IMR-90 (cell line): Measurements from ENCODE around the gene URI1. TPM values are rescaled to one million over a fixed set of nuclear protein-coding genes. Genes with fewer than 3 reads are reported as not detected.

Experiments used
- ATAC-seq: fragments of 200-7000 bp; cut with Tn5 transposase; 2 replicates; pipeline ENCODE4 v1.9.1; 2020; ENCODE audit warnings: low read depth, mild to moderate bottlenecking, moderate library complexity
- BruUV-seq: library from RNA; stranded (reverse); fragments of 400-500 nt; replicated peaks from 2 replicates; lab custom pipeline; 2021; lab: Mats Ljungman, UMichigan
- CTCF ChIA-PET: fragments of 300-600 bp; formaldehyde crosslinking; extraction: SDS; loops from one replicate; lab custom pipeline; 2021; ENCODE audit warnings: antibody characterized with exemption; lab: Yijun Ruan, JAX
- POLR2A ChIA-PET: fragments of 300-600 bp; sonication (Branson Sonifier 250); formaldehyde crosslinking; loops from one replicate; lab custom pipeline; 2022; ENCODE audit warnings: antibody characterized with exemption; ENCODE audit not compliant: unreplicated experiment; lab: Charles Lee
- DNase-seq: peaks from one replicate; pipeline ENCODE4 v3.0.0; 2013
- H2AFZ ChIP-seq: replicated peaks from 2 replicates; pipeline ENCODE3; 2013; ENCODE audit warnings: low read length, mild to moderate bottlenecking; ENCODE audit not compliant: poor library complexity
- H2AK5ac ChIP-seq: 2 replicates; pipeline ENCODE4 v1.6.1; 2013; ENCODE audit warnings: low read depth, low read length, inconsistent platforms
- H2AK9ac ChIP-seq: replicated peaks from 2 replicates; pipeline ENCODE3; 2013; ENCODE audit warnings: mild to moderate bottlenecking, low read depth, low read length, moderate library complexity; ENCODE audit not compliant: poor library complexity
- H2BK120ac ChIP-seq: 2 replicates; pipeline ENCODE4 v1.6.1; 2013; ENCODE audit warnings: low read depth, low read length, inconsistent platforms
- H2BK15ac ChIP-seq: 3 replicates; pipeline ENCODE4 v1.6.1; 2013; ENCODE audit warnings: low read depth, low read length, inconsistent platforms
- H2BK20ac ChIP-seq: 2 replicates; pipeline ENCODE4 v1.6.1; 2013; ENCODE audit warnings: low read depth, mild to moderate bottlenecking, inconsistent platforms, low read length, moderate library complexity
- H2BK5ac ChIP-seq: 2 replicates; pipeline ENCODE4 v1.6.1; 2013; ENCODE audit warnings: mild to moderate bottlenecking, low read depth, low read length, inconsistent platforms; ENCODE audit not compliant: poor library complexity, severe bottlenecking
- H3K14ac ChIP-seq: replicated peaks from 2 replicates; pipeline ENCODE4 v1.6.1; 2013; ENCODE audit warnings: low read depth, low read length, inconsistent platforms
- H3K18ac ChIP-seq: 2 replicates; pipeline ENCODE4 v1.6.1; 2013; ENCODE audit warnings: low read depth, low read length, control low read depth
- H3K23ac ChIP-seq: 2 replicates; pipeline ENCODE4 v1.6.1; 2013; ENCODE audit warnings: low read depth, low read length, inconsistent platforms
- H3K27ac ChIP-seq: 2 replicates; pipeline ENCODE4 v1.5.1; 2013; ENCODE audit warnings: mild to moderate bottlenecking, control low read depth, low read length; ENCODE audit not compliant: insufficient read depth
- H3K27me3 ChIP-seq: 2 replicates; pipeline ENCODE4 v1.6.1; 2013; ENCODE audit warnings: low read length; ENCODE audit not compliant: control insufficient read depth, insufficient read depth
- H3K36me3 ChIP-seq: 2 replicates; pipeline ENCODE4 v1.6.1; 2013; ENCODE audit warnings: low read length, mixed read lengths; ENCODE audit not compliant: control insufficient read depth, insufficient read depth
- H3K4ac ChIP-seq: 2 replicates; pipeline ENCODE4 v1.6.1; 2013; ENCODE audit warnings: low read depth, low read length, inconsistent platforms
- H3K4me1 ChIP-seq: 2 replicates; pipeline ENCODE4 v1.6.1; 2013; ENCODE audit warnings: low read length, mixed read lengths; ENCODE audit not compliant: control insufficient read depth, insufficient read depth
- H3K4me2 ChIP-seq: 2 replicates; pipeline ENCODE4 v1.6.1; 2013; ENCODE audit warnings: low read depth, mild to moderate bottlenecking, control low read depth, low read length, moderate library complexity
- H3K4me3 ChIP-seq: 2 replicates; pipeline ENCODE4 v1.5.1; 2013; ENCODE audit warnings: low read depth, mild to moderate bottlenecking, control low read depth, low read length, moderate library complexity; ENCODE audit not compliant: insufficient read depth
- H3K56ac ChIP-seq: 2 replicates; pipeline ENCODE4 v1.6.1; 2013; ENCODE audit warnings: low read length, inconsistent platforms; ENCODE audit not compliant: insufficient read depth; ENCODE audit errors: extremely low read depth
- H3K79me1 ChIP-seq, 2 experiments: 2 replicates each; pipeline ENCODE4 v1.6.1; 2013; ENCODE audit warnings: low read length in 2 of 2, inconsistent platforms in 1 of 2, low read depth in 1 of 2
- H3K9ac ChIP-seq: 2 replicates; pipeline ENCODE4 v1.6.1; 2013; ENCODE audit warnings: low read depth, low read length, control low read depth
- H3K9me1 ChIP-seq: 2 replicates; pipeline ENCODE4 v1.6.1; 2013; ENCODE audit warnings: low read length, inconsistent platforms; ENCODE audit not compliant: insufficient read depth
- H3K9me3 ChIP-seq: 2 replicates; pipeline ENCODE4 v1.6.1; 2013; ENCODE audit warnings: low read length; ENCODE audit not compliant: control insufficient read depth, insufficient read depth
- H4K20me1 ChIP-seq: 2 replicates; pipeline ENCODE4 v1.6.1; 2013; ENCODE audit warnings: low read length, inconsistent platforms; ENCODE audit not compliant: insufficient read depth
- H4K5ac ChIP-seq: 2 replicates; pipeline ENCODE4 v1.6.1; 2013; ENCODE audit warnings: mild to moderate bottlenecking, low read depth, low read length, control low read depth
- H4K8ac ChIP-seq, 2 experiments: 2 replicates each; pipeline ENCODE4 v1.6.1; 2013; ENCODE audit warnings: low read depth in 2 of 2, low read length in 2 of 2, control low read depth in 1 of 2, inconsistent platforms in 1 of 2
- H4K91ac ChIP-seq: 2 replicates; pipeline ENCODE4 v1.6.1; 2013; ENCODE audit warnings: low read depth, low read length, inconsistent platforms; ENCODE audit not compliant: insufficient read depth
- BHLHE40 ChIP-seq: fragments of 150-350 bp; IDR thresholded peaks from 2 replicates; pipeline ENCODE4 v1.6.1; 2016; ENCODE audit warnings: mild to moderate bottlenecking, low read depth, low read length
- CEBPB ChIP-seq: IDR thresholded peaks from 2 replicates; pipeline ENCODE4 v1.6.1; 2012; ENCODE audit warnings: low read depth, low read length, improper control_type of control experiment
- CTCF ChIP-seq: conservative IDR thresholded peaks from 2 replicates; pipeline ENCODE4 v1.5.1; 2012; ENCODE audit warnings: mild to moderate bottlenecking, low read depth, low read length, improper control_type of control experiment
- ELK1 ChIP-seq: fragments of 150-350 bp; IDR thresholded peaks from 2 replicates; pipeline ENCODE4 v1.6.1; 2016; ENCODE audit warnings: low read depth, mild to moderate bottlenecking, low read length, moderate library complexity, borderline replicate concordance
- MAFK ChIP-seq: IDR thresholded peaks from 2 replicates; pipeline ENCODE4 v1.6.1; 2012; ENCODE audit warnings: low read depth, low read length, improper control_type of control experiment
- MAZ ChIP-seq: IDR thresholded peaks from 2 replicates; pipeline ENCODE4 v1.6.1; 2012; ENCODE audit warnings: low read depth, mild to moderate bottlenecking, low read length, improper control_type of control experiment, moderate library complexity, borderline replicate concordance
- MXI1 ChIP-seq: IDR thresholded peaks from 2 replicates; pipeline ENCODE4 v1.6.1; 2012; ENCODE audit warnings: low read depth, mild to moderate bottlenecking, low read length, moderate library complexity, borderline replicate concordance
- NFE2L2 ChIP-seq: fragments of 150-350 bp; IDR thresholded peaks from 2 replicates; pipeline ENCODE4 v1.6.1; 2016; ENCODE audit warnings: low read depth, mild to moderate bottlenecking, low read length
- RCOR1 ChIP-seq: IDR thresholded peaks from 2 replicates; pipeline ENCODE4 v1.6.1; 2012; ENCODE audit warnings: mild to moderate bottlenecking, low read length, improper control_type of control experiment; ENCODE audit not compliant: insufficient replicate concordance
- RFX5 ChIP-seq: IDR thresholded peaks from 2 replicates; pipeline ENCODE4 v1.8.0; 2012; ENCODE audit warnings: low read depth, mild to moderate bottlenecking, low read length, moderate library complexity
- SMC3 ChIP-seq: fragments of 150-350 bp; IDR thresholded peaks from 2 replicates; pipeline ENCODE4 v1.6.1; 2016; ENCODE audit warnings: low read depth, mild to moderate bottlenecking, antibody characterized with exemption, low read length, moderate library complexity
- USF2 ChIP-seq: fragments of 150-350 bp; IDR thresholded peaks from 2 replicates; pipeline ENCODE4 v1.6.1; 2017; ENCODE audit warnings: mild to moderate bottlenecking, antibody characterized with exemption, low read length, low read depth
- WGBS, 2 experiments: methylation state at CpG; one replicate each; pipeline versions ENCODE4 v1.1.5 to v1.1.7; 2013; ENCODE audit warnings: missing lambda C conversion rate in 2 of 2; ENCODE audit not compliant: insufficient read length in 1 of 2; ENCODE audit errors: extremely low coverage in 2 of 2; 5-methylcytosine and 5-hydroxymethylcytosine counted together
- dilution Hi-C: fragments of 300-500 bp; cut with HindIII; formaldehyde crosslinking; loops from one replicate; pipeline ENCODE4 v1.14.3; 2018; ENCODE audit warnings: low sequenced_read_pairs; ENCODE audit not compliant: unreplicated experiment
- in situ Hi-C: fragments of 300-500 bp; cut with MboI; formaldehyde crosslinking; loops from 3 replicates; pipeline ENCODE4 v1.14.3; 2019; ENCODE audit warnings: low sequenced_read_pairs, inconsistent platforms, mixed read lengths
- intact Hi-C: fragments of 100-400 bp; cut with micrococcal nuclease; formaldehyde crosslinking; loops from 2 replicates; pipeline ENCODE4 v1.10.0; 2022
- polyA plus RNA-seq, 3 experiments: library from polyadenylated mRNA; depleted of rRNA; stranded (reverse); fragments of >200 nt; gene quantifications; 2 replicates each; pipeline ENCODE4 v1.2.3, GENCODE V29; 2012; ENCODE audit warnings: low replicate concordance in 1 of 3
- total RNA-seq: library from RNA; depleted of rRNA; stranded (reverse); fragments of >200 nt; gene quantifications from 2 replicates; pipeline ENCODE4 v1.2.3, GENCODE V29; 2012

The URI1 gene
- total and polyA plus RNA-seq, 2 of the 4 experiments (the other 2 are of a cell fraction) = 43.2 to 45.3 TPM

GRCh38 chr19:30008169-30008568 lies 66.1 kb downstream of the URI1 start:
- Histone ChIP-seq H3K18ac (no peak overlapping the region), H4K91ac (no peak overlapping the region), H3K4me2 (no peak overlapping the region), H2BK120ac (no peak overlapping the region), H2AK5ac (no peak overlapping the region), H3K4me1 (no peaks in the 10 kb centered on the region; the same call in 1 of the 2 replicates), H2AK9ac (no peak overlapping the region), H3K4ac (no peak overlapping the region), H3K23ac (no peak overlapping the region), H3K9me3 (no peaks in the 10 kb centered on the region), H2BK15ac (no peak overlapping the region), H3K9ac (no peak overlapping the region), H2BK20ac (no peak overlapping the region), H3K27ac (no peak overlapping the region), H4K5ac (no peak overlapping the region), H3K36me3 (peaks cover 9% of the 10 kb centered on the region), H3K14ac (no peak overlapping the region), H2BK5ac (no peak overlapping the region), H3K4me3 (no peak overlapping the region), H2AFZ (no peak overlapping the region), H3K9me1 (peaks cover 3% of the 10 kb centered on the region; the same call in 1 of the 2 replicates), H4K8ac (no peak overlapping the region), H3K27me3 (no peaks in the 10 kb centered on the region), H3K56ac (no peak overlapping the region), H4K20me1 (no peaks in the 10 kb centered on the region), H3K79me1 (peaks cover 10 to 12% of the 10 kb centered on the region in 2 experiments)
- WGBS, 2 experiments = no CpG with 5 or more reads among the region's 2 CpGs
- BruUV-seq = no TSS peak
- dilution Hi-C loops = no loop called here
- TF ChIP-seq RCOR1 (no peak), CEBPB (no peak), USF2 (no peak), CTCF (no peak), ELK1 (no peak), SMC3 (no peak), MAFK (no peak), MAZ (no peak), RFX5 (no peak), MXI1 (no peak), BHLHE40 (no peak), NFE2L2 (no peak)
- POLR2A ChIA-PET = no interaction called here
- intact Hi-C loops = loop anchor here (5.0 kb wide), 1 partner anchor 41 kb away; no protein-coding TSS in a partner anchor
- in situ Hi-C loops = no loop called here
- CTCF ChIA-PET = no interaction called here
- no peak for DNase-seq
- no peak for ATAC-seq
